HL-60 (cell line): Measurements from ENCODE around the gene PRR11.

ENCODE experiments used
- POLR2AphosphoS5 ChIP-seq: IDR thresholded peaks from 2 replicates; pipeline ENCODE4 v1.6.1; 2012; ENCODE audit warnings: low read depth
- TF ChIP-seq, protein P1 (sequence below): IDR thresholded peaks from one replicate; pipeline ENCODE4 v1.5.1; 2011; ENCODE audit warnings: low read length, control low read depth, inconsistent platforms; ENCODE audit not compliant: insufficient read depth
- TF ChIP-seq, protein P2 (sequence below): IDR thresholded peaks from 2 replicates; pipeline ENCODE4 v1.6.1; 2012; ENCODE audit warnings: low read depth; ENCODE audit not compliant: insufficient replicate concordance

DNA sequence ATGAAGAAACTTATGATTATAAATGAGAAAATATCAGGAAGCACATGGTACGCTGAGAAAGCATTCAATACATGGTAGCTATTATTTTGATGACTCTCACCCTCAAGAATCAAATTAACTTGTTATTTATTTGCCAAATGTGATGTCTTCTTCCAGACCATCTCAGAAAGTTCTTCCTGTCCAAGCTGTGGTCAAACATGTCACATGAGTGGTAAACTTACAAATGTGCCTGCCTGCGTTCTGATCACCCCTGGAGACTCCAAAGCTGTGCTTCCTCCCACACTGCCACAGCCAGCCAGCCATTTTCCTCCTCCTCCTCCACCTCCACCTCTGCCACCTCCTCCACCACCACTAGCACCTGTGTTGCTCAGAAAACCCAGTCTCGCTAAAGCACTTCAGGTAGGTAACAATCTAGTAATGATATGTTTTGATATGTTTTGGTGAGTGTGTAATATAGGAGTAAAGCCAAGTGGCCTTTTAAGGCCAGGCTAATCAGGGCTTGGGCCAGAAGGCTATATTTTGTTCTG lies 37.9 kb downstream of the PRR11 start:
- TF ChIP-seq, protein P1, sequence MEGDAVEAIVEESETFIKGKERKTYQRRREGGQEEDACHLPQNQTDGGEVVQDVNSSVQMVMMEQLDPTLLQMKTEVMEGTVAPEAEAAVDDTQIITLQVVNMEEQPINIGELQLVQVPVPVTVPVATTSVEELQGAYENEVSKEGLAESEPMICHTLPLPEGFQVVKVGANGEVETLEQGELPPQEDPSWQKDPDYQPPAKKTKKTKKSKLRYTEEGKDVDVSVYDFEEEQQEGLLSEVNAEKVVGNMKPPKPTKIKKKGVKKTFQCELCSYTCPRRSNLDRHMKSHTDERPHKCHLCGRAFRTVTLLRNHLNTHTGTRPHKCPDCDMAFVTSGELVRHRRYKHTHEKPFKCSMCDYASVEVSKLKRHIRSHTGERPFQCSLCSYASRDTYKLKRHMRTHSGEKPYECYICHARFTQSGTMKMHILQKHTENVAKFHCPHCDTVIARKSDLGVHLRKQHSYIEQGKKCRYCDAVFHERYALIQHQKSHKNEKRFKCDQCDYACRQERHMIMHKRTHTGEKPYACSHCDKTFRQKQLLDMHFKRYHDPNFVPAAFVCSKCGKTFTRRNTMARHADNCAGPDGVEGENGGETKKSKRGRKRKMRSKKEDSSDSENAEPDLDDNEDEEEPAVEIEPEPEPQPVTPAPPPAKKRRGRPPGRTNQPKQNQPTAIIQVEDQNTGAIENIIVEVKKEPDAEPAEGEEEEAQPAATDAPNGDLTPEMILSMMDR = no peak
- no peak for TF ChIP-seq POLR2AphosphoS5
- TF ChIP-seq, protein P2, sequence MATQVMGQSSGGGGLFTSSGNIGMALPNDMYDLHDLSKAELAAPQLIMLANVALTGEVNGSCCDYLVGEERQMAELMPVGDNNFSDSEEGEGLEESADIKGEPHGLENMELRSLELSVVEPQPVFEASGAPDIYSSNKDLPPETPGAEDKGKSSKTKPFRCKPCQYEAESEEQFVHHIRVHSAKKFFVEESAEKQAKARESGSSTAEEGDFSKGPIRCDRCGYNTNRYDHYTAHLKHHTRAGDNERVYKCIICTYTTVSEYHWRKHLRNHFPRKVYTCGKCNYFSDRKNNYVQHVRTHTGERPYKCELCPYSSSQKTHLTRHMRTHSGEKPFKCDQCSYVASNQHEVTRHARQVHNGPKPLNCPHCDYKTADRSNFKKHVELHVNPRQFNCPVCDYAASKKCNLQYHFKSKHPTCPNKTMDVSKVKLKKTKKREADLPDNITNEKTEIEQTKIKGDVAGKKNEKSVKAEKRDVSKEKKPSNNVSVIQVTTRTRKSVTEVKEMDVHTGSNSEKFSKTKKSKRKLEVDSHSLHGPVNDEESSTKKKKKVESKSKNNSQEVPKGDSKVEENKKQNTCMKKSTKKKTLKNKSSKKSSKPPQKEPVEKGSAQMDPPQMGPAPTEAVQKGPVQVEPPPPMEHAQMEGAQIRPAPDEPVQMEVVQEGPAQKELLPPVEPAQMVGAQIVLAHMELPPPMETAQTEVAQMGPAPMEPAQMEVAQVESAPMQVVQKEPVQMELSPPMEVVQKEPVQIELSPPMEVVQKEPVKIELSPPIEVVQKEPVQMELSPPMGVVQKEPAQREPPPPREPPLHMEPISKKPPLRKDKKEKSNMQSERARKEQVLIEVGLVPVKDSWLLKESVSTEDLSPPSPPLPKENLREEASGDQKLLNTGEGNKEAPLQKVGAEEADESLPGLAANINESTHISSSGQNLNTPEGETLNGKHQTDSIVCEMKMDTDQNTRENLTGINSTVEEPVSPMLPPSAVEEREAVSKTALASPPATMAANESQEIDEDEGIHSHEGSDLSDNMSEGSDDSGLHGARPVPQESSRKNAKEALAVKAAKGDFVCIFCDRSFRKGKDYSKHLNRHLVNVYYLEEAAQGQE = no peak
